Measurements from ENCODE around the gene CABCOCO1. TPM values are rescaled to one million over a fixed set of nuclear protein-coding genes. Genes with fewer than 3 reads are reported as not detected.

The CABCOCO1 gene
- total and polyA plus RNA-seq, 9 of the 15 experiments (the other 6 are each of a cell fraction or from before 2014, with no cell fraction given), result 0.04 TPM; not detected in 8

DNA sequence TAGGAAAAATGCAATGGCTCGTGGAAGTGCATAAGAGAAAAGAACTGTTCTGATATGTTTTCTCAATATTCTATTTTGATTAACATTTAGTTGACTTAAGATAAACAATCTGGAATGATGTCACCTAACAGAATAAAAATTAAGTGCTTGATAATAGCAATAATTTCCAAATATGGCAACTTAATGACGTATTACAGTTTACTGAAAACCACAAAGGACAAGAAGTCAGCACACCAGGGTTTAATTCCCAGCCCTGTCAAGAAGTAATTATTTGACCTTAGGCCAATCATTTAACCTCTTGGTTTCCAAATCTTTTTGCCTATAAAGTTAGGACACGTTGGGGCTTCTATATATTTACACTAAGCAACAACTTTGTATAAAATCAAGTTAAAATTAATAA lies 95.7 kb downstream of the CABCOCO1 start (continued):
- TF ChIP-seq, protein P1, sequence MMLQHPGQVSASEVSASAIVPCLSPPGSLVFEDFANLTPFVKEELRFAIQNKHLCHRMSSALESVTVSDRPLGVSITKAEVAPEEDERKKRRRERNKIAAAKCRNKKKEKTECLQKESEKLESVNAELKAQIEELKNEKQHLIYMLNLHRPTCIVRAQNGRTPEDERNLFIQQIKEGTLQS (IDR thresholded peaks at IDR 0.05), result peak; percentile 46
- TF ChIP-seq, protein P1 (CRISPR knock-in tag; conservative IDR thresholded peaks at IDR 0.05), result no peak
- TF ChIP-seq MCM3 (IDR thresholded peaks at IDR 0.05) (no peak), SMARCA4 (IDR thresholded peaks at IDR 0.05) (no peak), ZFPM2 (CRISPR knock-in tag; IDR thresholded peaks at IDR 0.05) (no peak), HDAC3 (IDR thresholded peaks at IDR 0.05; ENCODE audit: borderline replicate concordance, partially characterized antibody) (peak; percentile 16), ZNF175 (CRISPR knock-in tag; IDR thresholded peaks at IDR 0.05; ENCODE audit: low read depth) (no peak), RBFOX2 (IDR thresholded peaks at IDR 0.05; ENCODE audit: low read depth, low read length) (no peak), IRF2 (CRISPR knock-in tag; IDR thresholded peaks at IDR 0.05) (no peak), ZNF766 (CRISPR knock-in tag; conservative IDR thresholded peaks at IDR 0.05) (no peak), ZNF24 (IDR thresholded peaks at IDR 0.05) (no peak), STAG1 (CRISPR knock-in tag; IDR thresholded peaks at IDR 0.05; ENCODE audit: borderline replicate concordance) (no peak), NCOA4 (IDR thresholded peaks at IDR 0.05; ENCODE audit: partially characterized antibody) (no peak)
- TF ChIP-seq, protein P2, sequence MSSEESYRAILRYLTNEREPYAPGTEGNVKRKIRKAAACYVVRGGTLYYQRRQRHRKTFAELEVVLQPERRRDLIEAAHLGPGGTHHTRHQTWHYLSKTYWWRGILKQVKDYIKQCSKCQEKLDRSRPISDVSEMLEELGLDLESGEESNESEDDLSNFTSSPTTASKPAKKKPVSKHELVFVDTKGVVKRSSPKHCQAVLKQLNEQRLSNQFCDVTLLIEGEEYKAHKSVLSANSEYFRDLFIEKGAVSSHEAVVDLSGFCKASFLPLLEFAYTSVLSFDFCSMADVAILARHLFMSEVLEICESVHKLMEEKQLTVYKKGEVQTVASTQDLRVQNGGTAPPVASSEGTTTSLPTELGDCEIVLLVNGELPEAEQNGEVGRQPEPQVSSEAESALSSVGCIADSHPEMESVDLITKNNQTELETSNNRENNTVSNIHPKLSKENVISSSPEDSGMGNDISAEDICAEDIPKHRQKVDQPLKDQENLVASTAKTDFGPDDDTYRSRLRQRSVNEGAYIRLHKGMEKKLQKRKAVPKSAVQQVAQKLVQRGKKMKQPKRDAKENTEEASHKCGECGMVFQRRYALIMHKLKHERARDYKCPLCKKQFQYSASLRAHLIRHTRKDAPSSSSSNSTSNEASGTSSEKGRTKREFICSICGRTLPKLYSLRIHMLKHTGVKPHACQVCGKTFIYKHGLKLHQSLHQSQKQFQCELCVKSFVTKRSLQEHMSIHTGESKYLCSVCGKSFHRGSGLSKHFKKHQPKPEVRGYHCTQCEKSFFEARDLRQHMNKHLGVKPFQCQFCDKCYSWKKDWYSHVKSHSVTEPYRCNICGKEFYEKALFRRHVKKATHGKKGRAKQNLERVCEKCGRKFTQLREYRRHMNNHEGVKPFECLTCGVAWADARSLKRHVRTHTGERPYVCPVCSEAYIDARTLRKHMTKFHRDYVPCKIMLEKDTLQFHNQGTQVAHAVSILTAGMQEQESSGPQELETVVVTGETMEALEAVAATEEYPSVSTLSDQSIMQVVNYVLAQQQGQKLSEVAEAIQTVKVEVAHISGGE (CRISPR knock-in tag; IDR thresholded peaks at IDR 0.05), result no peak
- TF ChIP-seq, protein P3, sequence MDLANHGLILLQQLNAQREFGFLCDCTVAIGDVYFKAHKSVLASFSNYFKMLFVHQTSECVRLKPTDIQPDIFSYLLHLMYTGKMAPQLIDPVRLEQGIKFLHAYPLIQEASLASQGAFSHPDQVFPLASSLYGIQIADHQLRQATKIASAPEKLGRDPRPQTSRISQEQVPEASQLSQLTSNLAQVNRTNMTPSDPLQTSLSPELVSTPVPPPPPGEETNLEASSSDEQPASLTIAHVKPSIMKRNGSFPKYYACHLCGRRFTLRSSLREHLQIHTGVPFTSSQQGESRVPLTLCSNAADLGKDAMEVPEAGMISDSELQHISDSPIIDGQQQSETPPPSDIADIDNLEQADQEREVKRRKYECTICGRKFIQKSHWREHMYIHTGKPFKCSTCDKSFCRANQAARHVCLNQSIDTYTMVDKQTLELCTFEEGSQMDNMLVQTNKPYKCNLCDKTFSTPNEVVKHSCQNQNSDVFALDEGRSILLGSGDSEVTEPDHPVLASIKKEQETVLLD (IDR thresholded peaks at IDR 0.05), result no peak
- TF ChIP-seq, protein P4, sequence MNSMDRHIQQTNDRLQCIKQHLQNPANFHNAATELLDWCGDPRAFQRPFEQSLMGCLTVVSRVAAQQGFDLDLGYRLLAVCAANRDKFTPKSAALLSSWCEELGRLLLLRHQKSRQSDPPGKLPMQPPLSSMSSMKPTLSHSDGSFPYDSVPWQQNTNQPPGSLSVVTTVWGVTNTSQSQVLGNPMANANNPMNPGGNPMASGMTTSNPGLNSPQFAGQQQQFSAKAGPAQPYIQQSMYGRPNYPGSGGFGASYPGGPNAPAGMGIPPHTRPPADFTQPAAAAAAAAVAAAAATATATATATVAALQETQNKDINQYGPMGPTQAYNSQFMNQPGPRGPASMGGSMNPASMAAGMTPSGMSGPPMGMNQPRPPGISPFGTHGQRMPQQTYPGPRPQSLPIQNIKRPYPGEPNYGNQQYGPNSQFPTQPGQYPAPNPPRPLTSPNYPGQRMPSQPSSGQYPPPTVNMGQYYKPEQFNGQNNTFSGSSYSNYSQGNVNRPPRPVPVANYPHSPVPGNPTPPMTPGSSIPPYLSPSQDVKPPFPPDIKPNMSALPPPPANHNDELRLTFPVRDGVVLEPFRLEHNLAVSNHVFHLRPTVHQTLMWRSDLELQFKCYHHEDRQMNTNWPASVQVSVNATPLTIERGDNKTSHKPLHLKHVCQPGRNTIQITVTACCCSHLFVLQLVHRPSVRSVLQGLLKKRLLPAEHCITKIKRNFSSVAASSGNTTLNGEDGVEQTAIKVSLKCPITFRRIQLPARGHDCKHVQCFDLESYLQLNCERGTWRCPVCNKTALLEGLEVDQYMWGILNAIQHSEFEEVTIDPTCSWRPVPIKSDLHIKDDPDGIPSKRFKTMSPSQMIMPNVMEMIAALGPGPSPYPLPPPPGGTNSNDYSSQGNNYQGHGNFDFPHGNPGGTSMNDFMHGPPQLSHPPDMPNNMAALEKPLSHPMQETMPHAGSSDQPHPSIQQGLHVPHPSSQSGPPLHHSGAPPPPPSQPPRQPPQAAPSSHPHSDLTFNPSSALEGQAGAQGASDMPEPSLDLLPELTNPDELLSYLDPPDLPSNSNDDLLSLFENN (IDR thresholded peaks at IDR 0.05; ENCODE audit: low read depth in 2 of 2, low read length in 2 of 2), result no peak

Measured in K562 (cell line).